Subcutaneous abdominal adipose tissue (tissue), 5 donors: Measurements from ENCODE around the gene POLR3GL.

Experiments used
- H3K27ac ChIP-seq: one replicate; pipeline ENCODE4 v1.7.0; 2013; ENCODE audit warnings: low read depth, mild to moderate bottlenecking, inconsistent platforms, low read length, moderate library complexity
- H3K27me3 ChIP-seq, 5 donors: one replicate each; pipeline ENCODE4 v1.7.0; 2013; ENCODE audit warnings: low read length in 5 of 5, inconsistent platforms in 1 of 5; ENCODE audit not compliant: control insufficient read depth in 5 of 5, insufficient read depth in 4 of 5
- H3K36me3 ChIP-seq, 5 donors: one replicate each; pipeline ENCODE4 v1.7.0; 2013; ENCODE audit warnings: low read length in 5 of 5; ENCODE audit not compliant: control insufficient read depth in 5 of 5, insufficient read depth in 5 of 5
- H3K4me1 ChIP-seq, 5 donors: one replicate each; pipeline ENCODE4 v1.7.0; 2013; ENCODE audit warnings: low read length in 5 of 5, mild to moderate bottlenecking in 3 of 5, moderate library complexity in 1 of 5; ENCODE audit not compliant: control insufficient read depth in 5 of 5, insufficient read depth in 5 of 5
- H3K4me3 ChIP-seq, 5 donors: one replicate each; pipeline ENCODE4 v1.7.0; 2013; ENCODE audit warnings: low read length in 5 of 5, low read depth in 1 of 5
- H3K9ac ChIP-seq, 5 donors: one replicate each; pipeline ENCODE4 v1.7.0; 2013; ENCODE audit warnings: low read length in 5 of 5, mild to moderate bottlenecking in 4 of 5, moderate library complexity in 3 of 5
- H3K9me3 ChIP-seq, 5 donors: one replicate each; pipeline ENCODE4 v1.7.0; 2013; ENCODE audit warnings: low read length in 5 of 5; ENCODE audit not compliant: control insufficient read depth in 5 of 5
- donor health status: healthy.
- donor health status: healthy.
- donor health status: healthy.
- donor health status: healthy.
- donor health status: healthy.

POLR3GL gene

GRCh38 chr1:145986551-145986950 is 22.1 kb downstream of the POLR3GL start:
- no peaks in the 10 kb centered on the region for H3K27me3 ChIP-seq
- no peak overlapping the region for H3K4me3 ChIP-seq
- H3K36me3 ChIP-seq, result no peaks in the 10 kb centered on the region
- H3K4me1 ChIP-seq, result peaks cover 10 to 63% (median 51%) of the 10 kb centered on the region in 5 donors
- peak overlapping the region; percentile 90 for H3K27ac ChIP-seq
- H3K9ac ChIP-seq, result no peak overlapping the region
- H3K9me3 ChIP-seq, result no peaks in the 10 kb centered on the region

DNA sequence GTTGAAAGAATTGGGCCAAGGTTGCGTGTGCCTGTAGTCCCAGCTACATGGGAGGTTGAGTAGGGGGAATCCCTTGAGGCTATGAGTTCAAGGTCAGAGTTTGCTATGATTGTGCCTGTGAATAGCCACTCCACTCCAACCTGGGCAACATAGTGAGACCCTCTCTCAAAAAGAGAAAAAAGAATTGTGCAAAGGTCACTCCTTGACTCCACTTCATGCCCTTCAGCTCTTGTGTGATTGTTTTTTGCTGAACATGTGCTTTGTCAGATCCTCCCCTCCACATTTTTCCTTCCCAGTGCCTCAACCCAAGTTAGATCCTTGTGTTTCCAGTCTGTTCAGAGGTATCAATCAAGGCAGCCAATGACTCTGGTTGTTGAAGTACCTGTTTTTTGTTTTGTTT is 23.4 kb downstream of the POLR3GL start:
- peak overlapping the region; percentile 57 for H3K27ac ChIP-seq
- H3K27me3 ChIP-seq, result no peaks in the 10 kb centered on the region
- no peak overlapping the region for H3K4me3 ChIP-seq
- H3K9me3 ChIP-seq, result no peaks in the 10 kb centered on the region
- H3K4me1 ChIP-seq, result peaks cover 11 to 62% (median 52%) of the 10 kb centered on the region in 5 donors
- H3K9ac ChIP-seq, result no peak overlapping the region
- H3K36me3 ChIP-seq, result peaks cover 2 to 11% (median 6%) of the 10 kb centered on the region in 5 donors

GRCh38 chr1:145988773-145989172 is 24.3 kb downstream of the POLR3GL start:
- Histone ChIP-seq H3K4me1 (peaks cover 11 to 62% (median 52%) of the 10 kb centered on the region in 5 donors), H3K27ac (peak overlapping the region; percentile 27), H3K27me3 (no peaks in the 10 kb centered on the region), H3K36me3 (peaks cover 9 to 19% (median 14%) of the 10 kb centered on the region in 5 donors), H3K9ac (no peak overlapping the region), H3K4me3 (no peak overlapping the region), H3K9me3 (no peaks in the 10 kb centered on the region)

GRCh38 chr1:145990249-145990855 is 25.9 kb downstream of the POLR3GL start:
- Histone ChIP-seq H3K9me3 (no peaks in the 10 kb centered on the region), H3K27ac (peak overlapping the region; percentile 88), H3K36me3 (peaks cover 19 to 35% (median 30%) of the 10 kb centered on the region in 5 donors), H3K4me3 (no peak overlapping the region), H3K27me3 (no peaks in the 10 kb centered on the region), H3K9ac (no peak overlapping the region), H3K4me1 (peaks cover 10 to 56% (median 44%) of the 10 kb centered on the region in 5 donors)

DNA sequence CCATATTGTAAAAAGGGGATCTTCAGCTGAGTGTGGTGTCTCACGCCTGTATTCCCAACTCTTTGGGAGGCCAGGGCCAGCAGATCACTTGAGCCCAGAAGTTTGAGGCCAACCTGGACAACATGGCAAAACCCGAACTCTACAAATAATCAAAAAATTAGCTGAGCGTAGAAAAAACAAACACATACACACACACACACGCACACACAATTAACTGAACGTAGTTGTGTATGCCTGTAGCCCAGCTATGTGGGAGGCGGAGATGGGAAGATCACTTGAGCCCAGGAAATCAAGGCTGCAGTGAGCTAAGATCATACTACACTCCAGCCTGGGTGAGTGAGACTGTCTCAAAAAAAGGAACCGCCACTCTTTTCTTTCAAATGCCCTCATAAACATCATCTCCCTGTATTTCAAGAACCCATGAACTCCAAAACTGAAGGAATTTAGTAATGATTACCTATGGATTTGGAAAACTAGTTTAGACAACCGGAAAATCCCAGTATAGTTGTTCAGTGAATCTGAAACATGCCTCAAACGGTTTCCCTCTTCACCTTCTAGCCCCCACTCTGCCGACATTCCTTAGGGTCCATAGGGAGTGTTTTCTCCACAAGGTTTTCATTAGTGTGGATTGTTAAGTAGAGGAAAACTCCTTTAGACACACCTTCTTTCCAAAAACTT is 27.4 kb downstream of the POLR3GL start:
- H3K4me3 ChIP-seq, result peak overlapping the region; percentile 89 to 100 (median 100)
- H3K9me3 ChIP-seq, result no peaks in the 10 kb centered on the region
- H3K4me1 ChIP-seq, result peaks cover 7 to 45% (median 33%) of the 10 kb centered on the region in 5 donors
- H3K27ac ChIP-seq, result peak overlapping the region; percentile 88
- H3K36me3 ChIP-seq, result peaks cover 23 to 38% (median 30%) of the 10 kb centered on the region in 5 donors
- peak overlapping the region; percentile 7 to 92 (median 87) for H3K9ac ChIP-seq
- no peaks in the 10 kb centered on the region for H3K27me3 ChIP-seq

DNA sequence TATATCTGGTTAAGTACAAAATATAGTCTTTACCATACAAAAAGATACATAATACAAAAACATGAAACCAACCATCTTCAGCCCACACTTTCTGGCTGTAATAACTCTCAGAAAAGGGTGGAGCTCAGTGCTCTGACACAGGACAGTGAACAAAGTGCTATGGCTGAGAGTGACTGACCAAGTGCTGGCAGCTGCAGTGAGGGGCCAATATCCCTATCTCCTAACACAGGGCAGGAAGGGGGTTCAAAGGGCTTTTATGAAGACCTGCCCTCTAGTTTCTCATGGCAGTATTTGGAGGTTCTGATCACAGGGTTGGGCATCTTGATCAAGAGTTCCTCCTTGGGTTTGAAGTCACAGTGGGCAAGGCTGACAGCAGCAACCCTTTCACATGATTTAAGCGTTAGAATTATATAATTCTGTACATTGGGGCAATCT is 28.0 kb downstream of the POLR3GL start:
- peak overlapping the region; percentile 89 to 100 (median 100) for H3K4me3 ChIP-seq
- H3K4me1 ChIP-seq, result peaks cover 7 to 51% (median 40%) of the 10 kb centered on the region in 5 donors
- peak overlapping the region; percentile 88 for H3K27ac ChIP-seq
- peak overlapping the region; percentile 44 to 95 (median 90) for H3K9ac ChIP-seq
- no peaks in the 10 kb centered on the region for H3K27me3 ChIP-seq
- no peaks in the 10 kb centered on the region for H3K9me3 ChIP-seq
- peaks cover 23 to 38% (median 30%) of the 10 kb centered on the region in 5 donors for H3K36me3 ChIP-seq

GRCh38 chr1:145992958-145993617 is 28.6 kb downstream of the POLR3GL start:
- Histone ChIP-seq H3K36me3 (peaks cover 23 to 38% (median 30%) of the 10 kb centered on the region in 5 donors), H3K4me3 (peak overlapping the region; percentile 89 to 100 (median 100)), H3K9ac (peak overlapping the region; percentile 87 to 100 (median 92)), H3K27ac (peak overlapping the region; percentile 88), H3K9me3 (no peaks in the 10 kb centered on the region), H3K27me3 (no peaks in the 10 kb centered on the region), H3K4me1 (peaks cover 8 to 57% (median 46%) of the 10 kb centered on the region in 5 donors)

- Histone ChIP-seq H3K9ac (peak overlapping the region; percentile 87 to 100 (median 92)), H3K27ac (peak overlapping the region; percentile 88), H3K9me3 (no peaks in the 10 kb centered on the region), H3K27me3 (no peaks in the 10 kb centered on the region), H3K4me3 (peak overlapping the region; percentile 89 to 100 (median 100)), H3K4me1 (peaks cover 9 to 64% (median 53%) of the 10 kb centered on the region in 5 donors), H3K36me3 (peaks cover 23 to 38% (median 30%) of the 10 kb centered on the region in 5 donors)
Observed at GRCh38 chr1:145993618-145994390, 29.3 kb downstream of the POLR3GL start.

- H3K4me3 ChIP-seq, result peak overlapping the region; percentile 89 to 100 (median 100)
- peak overlapping the region; percentile 87 to 100 (median 92) for H3K9ac ChIP-seq
- no peaks in the 10 kb centered on the region for H3K27me3 ChIP-seq
- no peaks in the 10 kb centered on the region for H3K9me3 ChIP-seq
- peaks cover 23 to 38% (median 30%) of the 10 kb centered on the region in 5 donors for H3K36me3 ChIP-seq
- H3K4me1 ChIP-seq, result peaks cover 11 to 72% (median 60%) of the 10 kb centered on the region in 5 donors
- peak overlapping the region; percentile 88 for H3K27ac ChIP-seq
Observed at GRCh38 chr1:145994391-145995120, 30.1 kb downstream of the POLR3GL start.
